Measurements from ENCODE around the gene UBR3. TPM values are rescaled to one million over a fixed set of nuclear protein-coding genes. Genes with fewer than 3 reads are reported as not detected.
A peak's percentile ranks its signal among the peaks of the same experiment; 100 is the strongest.

The UBR3 gene
- total RNA-seq: 100 to 1,000 TPM in 2 of 6 donors, 10 to 100 TPM in 4; 27.8 to 126 (median 44.7) TPM

- peaks cover 42 to 51% (median 47%) of the 10 kb centered on the region in 4 donors for H3K4me1 ChIP-seq
- H3K36me3 ChIP-seq: no peaks in the 10 kb centered on the region
- no peaks in the 10 kb centered on the region for H3K27me3 ChIP-seq
- ATAC-seq (ENCODE audit: low FRiP score in 2 of 2) (peak; percentile 95 to 96), DNase-seq (peak; percentile 95 to 98)
- H3K9me3 ChIP-seq: no peaks in the 10 kb centered on the region
- H3K27ac ChIP-seq: peak within 1 kb of the TSS; percentile 85 to 95 (median 90)
- WGBS, 2 donors: 1% methylated on average over 19 to 30 of the region's 104 CpGs
- peak in 3 of 6 experiments; percentile 8 to 42 (median 19) for TF ChIP-seq CTCF (IDR thresholded peaks at IDR 0.05)
- peak in 3 of 4 donors; percentile 79 to 88 (median 85) for TF ChIP-seq POLR2A (IDR thresholded peaks at IDR 0.05)
- no peak for TF ChIP-seq EP300 (IDR thresholded peaks at IDR 0.05)
- peak; percentile 80 to 85 for TF ChIP-seq POLR2AphosphoS5 (IDR thresholded peaks at IDR 0.05)
- H3K4me3 ChIP-seq: peak within 1 kb of the TSS; percentile 82 to 99 (median 88)
These were observed at the start of gene UBR3 for GRCh38 chr2:169827272-169828140. TSS of gene UBR3 (plus strand) at chr2:169827454. CDS start at chr2:169827508, 54 bp downstream.

GRCh38 chr2:169778446-169778845, 48.8 kb upstream of the UBR3 start:
- no peak for DNase-seq
- Histone ChIP-seq H3K27me3 (no peaks in the 10 kb centered on the region), H3K27ac (no peak overlapping the region), H3K4me3 (no peak overlapping the region), H3K36me3 (no peaks in the 10 kb centered on the region), H3K4me1 (no peaks in the 10 kb centered on the region), H3K9me3 (no peaks in the 10 kb centered on the region)
- WGBS, 2 donors: 66 to 67% methylated on average over 3 of the region's 3 CpGs
- TF ChIP-seq POLR2A (IDR thresholded peaks at IDR 0.05): no peak
- no peak for TF ChIP-seq EP300 (IDR thresholded peaks at IDR 0.05)
- no peak for TF ChIP-seq CTCF (IDR thresholded peaks at IDR 0.05)
- no peak for TF ChIP-seq POLR2AphosphoS5 (IDR thresholded peaks at IDR 0.05)
- ATAC-seq (ENCODE audit: low FRiP score in 2 of 2): no peak

- TF ChIP-seq EP300 (IDR thresholded peaks at IDR 0.05): no peak
- no peak for TF ChIP-seq POLR2AphosphoS5 (IDR thresholded peaks at IDR 0.05)
- TF ChIP-seq CTCF (IDR thresholded peaks at IDR 0.05): no peak
- TF ChIP-seq POLR2A (IDR thresholded peaks at IDR 0.05): no peak
- no peaks in the 10 kb centered on the region for H3K36me3 ChIP-seq
- H3K4me3 ChIP-seq: no peak overlapping the region
- no peaks in the 10 kb centered on the region for H3K27me3 ChIP-seq
- 75 to 81% methylated on average over 4 of the region's 4 CpGs for WGBS, 2 donors
- no peak overlapping the region for H3K27ac ChIP-seq
- DNase-seq: no peak
- H3K9me3 ChIP-seq: no peaks in the 10 kb centered on the region
- H3K4me1 ChIP-seq: no peaks in the 10 kb centered on the region
- ATAC-seq (ENCODE audit: low FRiP score in 2 of 2): no peak
These were observed 45.8 kb upstream of the UBR3 start for GRCh38 chr2:169781249-169782013.

GRCh38 chr2:169782513-169782912, 44.7 kb upstream of the UBR3 start:
- Histone ChIP-seq H3K36me3 (no peaks in the 10 kb centered on the region), H3K27ac (no peak overlapping the region), H3K27me3 (no peaks in the 10 kb centered on the region), H3K4me1 (no peaks in the 10 kb centered on the region), H3K9me3 (no peaks in the 10 kb centered on the region), H3K4me3 (no peak overlapping the region)
- DNase-seq: no peak
- no peak for ATAC-seq (ENCODE audit: low FRiP score in 2 of 2)
- 87 to 91% methylated on average over 1 of the region's 1 CpG for WGBS, 2 donors
- TF ChIP-seq EP300 (IDR thresholded peaks at IDR 0.05): no peak
- TF ChIP-seq POLR2A (IDR thresholded peaks at IDR 0.05): no peak
- TF ChIP-seq CTCF (IDR thresholded peaks at IDR 0.05): no peak
- TF ChIP-seq POLR2AphosphoS5 (IDR thresholded peaks at IDR 0.05): no peak
